Chondrocyte (in vitro differentiated cells): ENCODE measurements around the gene NUP35. TPM values are rescaled to one million over a fixed set of nuclear protein-coding genes. Genes with fewer than 3 reads are reported as not detected.

ENCODE experiments used
- DNase-seq: peaks from one replicate; pipeline ENCODE4 v3.0.0; 2021; ENCODE audit warnings: mixed read lengths, low spot score
- H3K27ac Mint-ChIP-seq: one replicate; pipeline ENCODE4 v1.8.0; 2021; ENCODE audit warnings: mild to moderate bottlenecking, moderate library complexity, mixed read lengths; ENCODE audit not compliant: unreplicated experiment
- H3K27me3 Mint-ChIP-seq: 2 replicates; pipeline ENCODE4 v1.8.0; 2021; ENCODE audit warnings: low read depth, mixed read lengths
- H3K36me3 Mint-ChIP-seq: 2 replicates; pipeline ENCODE4 v1.8.0; 2021; ENCODE audit warnings: low read depth, mixed read lengths
- H3K4me1 Mint-ChIP-seq: 2 replicates; pipeline ENCODE4 v1.8.0; 2021; ENCODE audit warnings: low read depth, mild to moderate bottlenecking, mixed read lengths
- H3K4me3 Mint-ChIP-seq: one replicate; pipeline ENCODE4 v1.8.0; 2021; ENCODE audit warnings: mild to moderate bottlenecking, moderate library complexity, mixed read lengths; ENCODE audit not compliant: unreplicated experiment
- H3K9me3 Mint-ChIP-seq: 2 replicates; pipeline ENCODE4 v1.8.0; 2021; ENCODE audit warnings: low read depth, mixed read lengths
- long read RNA-seq: library from polyadenylated mRNA; stranded (forward); transcript quantifications from one replicate; pipeline ENCODE4 v2.0.0, GENCODE V29; 2021
- total RNA-seq: library from RNA; stranded (reverse); gene quantifications from 3 replicates; pipeline ENCODE4 v1.2.1, GENCODE V29; 2021
- TF ChIP-seq, protein P1 (sequence below): fragments of 200-600 bp; sonication (generic); IDR thresholded peaks from 2 replicates; pipeline ENCODE4 v1.5.0; 2021; ENCODE audit warnings: antibody characterized with exemption, mild to moderate bottlenecking, moderate library complexity

The NUP35 gene, protein sequence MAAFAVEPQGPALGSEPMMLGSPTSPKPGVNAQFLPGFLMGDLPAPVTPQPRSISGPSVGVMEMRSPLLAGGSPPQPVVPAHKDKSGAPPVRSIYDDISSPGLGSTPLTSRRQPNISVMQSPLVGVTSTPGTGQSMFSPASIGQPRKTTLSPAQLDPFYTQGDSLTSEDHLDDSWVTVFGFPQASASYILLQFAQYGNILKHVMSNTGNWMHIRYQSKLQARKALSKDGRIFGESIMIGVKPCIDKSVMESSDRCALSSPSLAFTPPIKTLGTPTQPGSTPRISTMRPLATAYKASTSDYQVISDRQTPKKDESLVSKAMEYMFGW
- 7.5 to 9.8 TPM (median 8.5 TPM) in 3 replicates for total RNA-seq
- long read RNA-seq, transcript NUP35-201 (9 exons, 1,633 nt) = major isoform, 11 of 13 reads
- long read RNA-seq, partial matches to known transcripts = 0 of 13 reads
- long read RNA-seq, other reads (novel, unspliced or antisense) = 1 of 13 reads

DNA sequence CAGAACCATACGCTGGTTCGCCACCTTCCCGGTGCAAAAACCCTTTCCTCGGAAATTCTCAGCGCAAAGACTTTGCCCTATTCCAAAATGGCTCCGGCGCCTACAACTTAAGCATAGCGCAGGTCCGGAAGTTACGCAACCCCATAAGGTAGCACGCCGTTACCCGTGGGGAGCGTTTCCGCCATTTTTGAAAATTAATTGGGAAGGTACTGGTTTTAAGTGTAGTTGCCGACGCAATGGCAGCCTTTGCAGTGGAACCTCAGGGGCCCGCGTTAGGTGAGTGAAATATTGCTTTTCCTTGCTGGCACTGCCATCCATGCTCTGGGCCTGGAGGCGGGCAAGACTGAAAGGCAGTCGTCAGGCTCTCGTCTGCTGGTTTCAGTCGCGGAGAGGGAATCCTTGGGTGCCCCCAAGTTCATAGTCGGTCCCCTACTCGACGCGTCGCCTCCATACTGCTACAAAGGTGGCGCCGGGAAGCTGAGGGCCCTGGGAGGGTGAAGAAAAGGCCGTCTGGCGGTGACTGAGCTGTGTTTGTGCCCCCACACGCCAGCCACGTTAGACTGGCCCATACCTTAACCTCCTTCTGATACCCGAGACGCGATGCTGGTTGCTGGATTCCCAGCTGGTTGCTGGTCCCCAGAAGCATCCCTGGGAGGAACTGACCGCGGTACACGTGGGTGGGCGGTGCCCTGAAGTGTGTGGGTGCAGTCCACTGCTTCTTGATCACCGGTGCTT lies at the start of gene NUP35:
NUP35 (plus strand) TSS at position 222 of the 735 bp plus-strand sequence; CDS start at position 237, 15 bp downstream.
- peaks cover 25% of the 10 kb centered on the region for H3K4me1 Mint-ChIP-seq
- H3K4me3 Mint-ChIP-seq = peak within 1 kb of the TSS; percentile 95
- TF ChIP-seq, protein P1, sequence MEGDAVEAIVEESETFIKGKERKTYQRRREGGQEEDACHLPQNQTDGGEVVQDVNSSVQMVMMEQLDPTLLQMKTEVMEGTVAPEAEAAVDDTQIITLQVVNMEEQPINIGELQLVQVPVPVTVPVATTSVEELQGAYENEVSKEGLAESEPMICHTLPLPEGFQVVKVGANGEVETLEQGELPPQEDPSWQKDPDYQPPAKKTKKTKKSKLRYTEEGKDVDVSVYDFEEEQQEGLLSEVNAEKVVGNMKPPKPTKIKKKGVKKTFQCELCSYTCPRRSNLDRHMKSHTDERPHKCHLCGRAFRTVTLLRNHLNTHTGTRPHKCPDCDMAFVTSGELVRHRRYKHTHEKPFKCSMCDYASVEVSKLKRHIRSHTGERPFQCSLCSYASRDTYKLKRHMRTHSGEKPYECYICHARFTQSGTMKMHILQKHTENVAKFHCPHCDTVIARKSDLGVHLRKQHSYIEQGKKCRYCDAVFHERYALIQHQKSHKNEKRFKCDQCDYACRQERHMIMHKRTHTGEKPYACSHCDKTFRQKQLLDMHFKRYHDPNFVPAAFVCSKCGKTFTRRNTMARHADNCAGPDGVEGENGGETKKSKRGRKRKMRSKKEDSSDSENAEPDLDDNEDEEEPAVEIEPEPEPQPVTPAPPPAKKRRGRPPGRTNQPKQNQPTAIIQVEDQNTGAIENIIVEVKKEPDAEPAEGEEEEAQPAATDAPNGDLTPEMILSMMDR = no peak
- peak; percentile 87 for DNase-seq
- peak within 1 kb of the TSS; percentile 99 for H3K27ac Mint-ChIP-seq
- no peaks in the 10 kb centered on the region for H3K9me3 Mint-ChIP-seq
- no peaks in the 10 kb centered on the region for H3K36me3 Mint-ChIP-seq
- H3K27me3 Mint-ChIP-seq = peaks cover 2% of the 10 kb centered on the region

DNA sequence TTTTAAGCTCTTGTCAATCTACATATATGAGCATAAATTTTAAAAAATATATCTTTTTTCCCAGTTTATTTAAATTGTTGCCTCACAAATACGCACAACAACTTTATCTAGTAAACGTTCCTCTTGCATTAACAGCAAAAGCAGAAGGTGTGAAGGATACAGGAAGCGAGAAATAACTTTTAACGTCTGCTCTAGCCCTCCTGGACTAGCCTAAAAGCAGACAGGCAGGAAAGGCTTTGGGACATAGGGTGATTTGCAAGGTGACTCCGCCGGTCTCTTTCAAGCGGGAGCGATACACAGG lies 46.1 kb upstream of the NUP35 start:
- Mint-ChIP-seq H3K9me3 (no peaks in the 10 kb centered on the region), H3K27ac (peak overlapping the region; percentile 88), H3K4me1 (peaks cover 17% of the 10 kb centered on the region), H3K27me3 (no peaks in the 10 kb centered on the region), H3K36me3 (no peaks in the 10 kb centered on the region), H3K4me3 (peak overlapping the region; percentile 84)
- no peak for DNase-seq
- TF ChIP-seq, protein P1 = no peak

DNA sequence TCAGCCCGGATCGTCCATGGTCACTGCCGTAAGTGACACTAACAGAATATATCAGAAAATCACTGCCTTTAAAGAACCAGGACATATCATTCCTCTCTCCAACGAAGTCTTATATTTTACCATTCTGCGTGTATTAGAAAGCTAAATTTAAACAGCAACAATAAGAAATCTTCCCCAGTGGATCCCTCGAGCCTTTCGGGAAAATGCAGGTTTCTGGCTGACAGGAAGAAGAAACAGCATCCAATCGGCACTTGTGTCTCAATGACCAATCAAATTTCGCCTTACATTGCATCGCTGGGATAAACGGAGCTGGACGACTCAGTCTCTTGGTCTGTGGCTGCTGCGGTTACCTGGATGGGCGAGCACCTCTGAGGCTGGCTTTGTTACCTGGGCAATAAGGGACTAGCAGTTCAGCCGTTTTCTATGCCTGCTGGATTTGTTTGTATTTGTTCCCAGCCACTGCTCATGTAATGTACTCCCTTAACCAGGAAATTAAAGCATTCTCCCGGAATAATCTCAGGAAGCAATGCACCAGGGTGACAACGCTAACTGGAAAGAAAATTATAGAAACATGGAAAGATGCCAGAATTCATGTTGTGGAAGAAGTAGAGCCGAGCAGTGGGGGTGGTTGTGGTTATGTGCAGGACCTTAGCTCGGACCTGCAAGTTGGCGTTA lies 45.6 kb upstream of the NUP35 start, which contains the start of gene DUSP19:
DUSP19 (plus strand) TSS at position 284 of the 675 bp plus-strand sequence; CDS start at position 471, 187 bp downstream.
- Mint-ChIP-seq H3K27me3 (no peaks in the 10 kb centered on the region), H3K36me3 (no peaks in the 10 kb centered on the region), H3K4me3 (peak within 1 kb of the TSS; percentile 84), H3K4me1 (peaks cover 17% of the 10 kb centered on the region), H3K27ac (peak within 1 kb of the TSS; percentile 88), H3K9me3 (no peaks in the 10 kb centered on the region)
- no peak for DNase-seq
- TF ChIP-seq, protein P1 = no peak

DNA sequence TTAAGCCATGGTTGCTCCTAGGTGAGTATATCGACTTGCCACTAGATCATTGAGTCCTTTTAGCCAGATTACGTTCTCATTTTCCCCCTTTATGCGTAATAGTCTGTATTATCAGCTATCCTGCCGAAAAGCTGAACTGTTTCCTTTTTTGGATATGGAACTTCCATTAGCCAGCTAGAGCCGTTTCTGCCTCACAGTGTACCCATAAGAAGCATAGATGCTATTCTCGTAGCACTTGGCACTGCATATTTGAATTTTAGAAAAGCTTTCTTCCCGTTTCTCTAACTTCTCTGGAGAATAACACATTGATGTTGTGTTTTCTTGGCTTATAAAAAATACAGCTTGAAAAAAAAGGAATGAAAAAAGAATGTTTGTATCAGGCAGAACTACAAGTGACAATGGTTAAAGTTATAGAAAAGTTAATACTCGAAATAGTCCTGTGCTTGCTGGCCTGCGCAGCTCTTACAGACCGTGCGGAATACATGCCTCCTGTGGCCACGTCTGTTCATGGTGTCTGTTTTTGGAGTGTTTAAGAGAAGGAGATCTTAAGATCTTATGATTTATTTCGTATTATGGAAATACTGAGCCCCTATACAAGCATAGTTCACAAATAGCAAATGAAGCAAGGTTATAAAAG lies 45.0 kb upstream of the NUP35 start:
- DNase-seq = no peak
- Mint-ChIP-seq H3K27ac (peak overlapping the region; percentile 88), H3K36me3 (no peaks in the 10 kb centered on the region), H3K27me3 (no peaks in the 10 kb centered on the region), H3K9me3 (no peaks in the 10 kb centered on the region), H3K4me3 (peak overlapping the region; percentile 84), H3K4me1 (peaks cover 17% of the 10 kb centered on the region)
- TF ChIP-seq, protein P1 = no peak
